HG02981 (cell line): Measurements from ENCODE around the gene SMAD6.
A peak's percentile ranks its signal among the peaks of the same experiment; 100 is the strongest.
"Not testable (repeated sequence)": the region's sequence is repeated elsewhere in the genome, so short reads cannot be mapped to it uniquely, and the experiment has no call there.

Source experiments
- ATAC-seq: cut with Tn5 transposase; IDR thresholded peaks from one replicate; pipeline ENCODE4 v1.9.1; 2021; ENCODE audit warnings: mild to moderate bottlenecking, moderate library complexity; ENCODE audit not compliant: unreplicated experiment

The SMAD6 gene

GRCh38 chr15:66819084-66819483, 117.0 kb downstream of the SMAD6 start:
- peak; percentile 84 for ATAC-seq

DNA sequence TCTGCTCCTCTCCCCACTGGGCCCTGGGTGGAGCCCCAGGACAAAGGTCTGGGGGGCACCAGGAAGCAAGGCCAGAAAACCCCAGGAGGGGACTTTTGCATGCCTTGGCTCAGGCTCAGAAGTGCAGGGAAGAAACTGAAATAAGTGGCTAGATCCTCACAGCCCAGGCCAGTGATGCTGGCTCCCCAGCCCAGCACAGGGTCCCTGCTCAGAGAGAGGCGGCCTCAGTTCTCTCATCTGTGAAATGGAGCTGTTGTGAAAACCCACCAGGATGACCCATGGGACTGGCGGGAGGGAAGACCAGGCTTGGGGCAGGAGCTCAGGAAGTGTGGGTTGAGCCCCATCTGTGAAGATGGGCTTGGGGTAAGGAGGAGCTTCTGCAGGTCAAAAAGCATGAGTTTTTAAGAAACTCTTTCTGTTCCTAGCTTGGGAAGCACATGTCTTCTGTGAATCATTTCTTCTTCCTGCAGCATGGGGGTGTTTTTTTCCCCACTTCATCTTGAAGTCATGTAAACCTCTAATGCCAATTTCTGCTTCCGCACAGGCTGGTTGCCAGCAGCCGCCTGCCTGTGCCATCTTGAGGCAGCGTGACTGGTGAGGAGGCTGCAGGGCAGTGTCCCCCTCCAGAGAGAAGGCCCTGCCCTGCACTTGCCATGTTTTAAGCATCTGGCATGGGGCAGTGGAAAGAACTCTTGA, 118.6 kb downstream of the SMAD6 start:
- no peak for ATAC-seq

DNA sequence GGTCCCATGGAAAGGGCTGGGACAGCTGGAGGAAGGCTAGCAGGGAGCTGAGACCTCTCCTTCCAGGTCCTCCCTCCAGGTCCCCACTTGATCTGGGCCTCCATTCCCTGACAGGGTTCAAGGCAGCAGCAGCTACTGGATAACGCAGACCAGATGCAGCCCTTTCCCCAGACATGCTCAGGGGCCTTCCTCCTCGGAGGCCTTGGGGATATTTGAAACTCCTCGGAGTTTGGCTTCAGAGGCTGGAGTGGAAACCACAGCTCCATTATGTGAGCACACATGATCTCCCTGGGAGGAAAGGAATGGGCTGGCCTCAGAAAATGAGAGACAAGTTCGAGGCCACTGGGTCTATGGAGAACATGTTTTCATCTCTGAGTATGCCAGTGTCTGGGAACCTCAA, 119.3 kb downstream of the SMAD6 start:
- no peak for ATAC-seq

GRCh38 chr15:66822114-66822513, 120.1 kb downstream of the SMAD6 start:
- ATAC-seq: no peak

DNA sequence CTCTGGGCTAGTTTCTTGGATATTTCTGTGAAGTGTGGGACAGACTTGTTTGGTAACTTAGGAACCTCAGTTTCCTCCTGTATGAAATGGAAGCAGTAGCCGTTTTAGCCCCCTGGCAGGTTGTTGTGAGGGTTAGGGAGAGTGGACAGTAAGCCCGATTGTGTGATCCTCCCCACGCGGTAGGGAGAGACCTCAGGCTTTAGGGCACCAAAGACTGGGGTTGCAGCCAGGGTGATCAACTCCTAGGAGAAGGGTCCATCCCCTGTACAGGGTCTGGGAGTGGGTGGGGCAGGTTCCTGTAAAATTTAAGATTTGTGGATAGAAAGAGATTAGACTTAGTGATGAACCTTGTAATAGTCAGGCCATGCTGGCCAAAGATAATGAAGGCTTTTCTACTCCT, 120.5 kb downstream of the SMAD6 start:
- no peak for ATAC-seq

DNA sequence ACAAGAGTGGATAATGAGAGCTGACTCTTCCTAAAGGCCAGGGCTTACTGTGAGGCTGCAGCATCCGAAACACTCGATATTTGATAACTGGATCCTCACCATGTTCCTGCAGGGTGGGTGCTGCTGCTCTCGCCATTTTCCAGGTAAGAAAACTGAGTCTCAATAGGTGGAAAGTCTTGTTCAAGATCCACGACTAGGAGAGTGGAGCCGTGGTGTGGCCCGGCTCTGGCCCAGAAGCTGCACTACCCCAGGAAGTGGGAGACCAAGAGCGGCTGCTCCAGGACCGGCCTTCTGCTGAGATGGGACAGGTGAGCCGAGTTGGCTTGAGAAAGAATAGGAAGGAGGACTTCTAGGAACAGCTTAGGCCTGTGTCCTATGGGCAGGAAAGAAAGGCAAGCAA, 121.6 kb downstream of the SMAD6 start:
- ATAC-seq: no peak

DNA sequence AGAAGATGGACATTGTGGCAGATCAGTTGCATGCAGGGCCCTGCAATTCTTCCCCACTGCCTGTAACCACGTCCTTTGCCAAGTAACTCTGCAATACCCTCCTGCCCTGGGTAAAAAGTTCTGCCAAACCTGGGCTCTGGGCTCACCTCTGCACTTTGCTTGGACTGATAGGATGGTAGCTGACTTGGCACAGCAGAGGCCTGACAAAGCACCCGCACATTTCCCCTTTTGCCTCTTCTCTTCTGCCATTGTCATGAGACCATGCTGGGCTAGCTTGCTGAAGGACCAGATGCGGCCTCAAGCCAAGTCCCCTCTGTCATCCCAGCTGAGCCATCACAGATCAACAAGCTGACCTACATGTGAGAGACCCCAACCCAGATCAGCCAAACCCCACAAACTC, 122.4 kb downstream of the SMAD6 start:
- ATAC-seq: no peak

DNA sequence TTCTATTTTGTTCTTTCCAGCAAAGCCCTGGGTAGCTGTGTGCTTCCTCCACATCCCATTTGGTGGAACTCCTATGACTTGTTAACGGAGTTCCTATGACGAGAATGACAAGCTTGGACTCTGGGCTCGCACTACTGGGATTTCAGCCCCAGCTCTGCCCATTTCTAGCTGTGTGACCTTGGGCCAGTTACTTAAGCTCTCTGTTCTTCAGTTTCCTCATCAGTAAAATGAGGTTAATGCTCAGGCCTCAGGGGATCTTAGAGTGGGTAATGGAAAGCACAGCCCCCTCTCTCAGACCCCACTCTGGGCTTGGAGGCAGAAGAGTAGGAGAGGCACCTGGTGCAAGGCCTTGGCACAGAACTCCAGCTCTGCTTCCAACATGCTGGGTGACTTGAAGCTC, 123.1 kb downstream of the SMAD6 start:
- ATAC-seq: no peak

GRCh38 chr15:66825731-66826130, 123.7 kb downstream of the SMAD6 start:
- no peak for ATAC-seq

DNA sequence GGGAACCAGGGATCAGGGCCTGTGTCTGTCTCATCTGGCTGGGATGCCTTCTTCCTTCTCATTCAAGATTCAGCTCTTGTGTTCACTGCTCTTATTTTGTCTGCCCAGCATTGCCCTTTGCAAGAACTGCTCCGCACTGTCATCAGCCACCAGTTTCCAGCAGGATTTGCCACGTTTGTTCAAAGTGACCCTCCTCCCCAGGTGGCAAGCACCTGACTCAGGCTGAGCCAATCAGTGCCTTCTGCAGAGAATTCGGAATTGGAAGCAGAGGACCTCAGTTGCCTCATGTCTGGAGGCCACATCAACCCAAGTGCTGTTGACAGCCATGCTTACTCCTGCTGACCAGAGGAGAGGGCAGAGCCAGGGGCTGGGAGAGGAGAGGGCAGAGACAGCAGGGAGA, 124.5 kb downstream of the SMAD6 start:
- ATAC-seq: no peak

DNA sequence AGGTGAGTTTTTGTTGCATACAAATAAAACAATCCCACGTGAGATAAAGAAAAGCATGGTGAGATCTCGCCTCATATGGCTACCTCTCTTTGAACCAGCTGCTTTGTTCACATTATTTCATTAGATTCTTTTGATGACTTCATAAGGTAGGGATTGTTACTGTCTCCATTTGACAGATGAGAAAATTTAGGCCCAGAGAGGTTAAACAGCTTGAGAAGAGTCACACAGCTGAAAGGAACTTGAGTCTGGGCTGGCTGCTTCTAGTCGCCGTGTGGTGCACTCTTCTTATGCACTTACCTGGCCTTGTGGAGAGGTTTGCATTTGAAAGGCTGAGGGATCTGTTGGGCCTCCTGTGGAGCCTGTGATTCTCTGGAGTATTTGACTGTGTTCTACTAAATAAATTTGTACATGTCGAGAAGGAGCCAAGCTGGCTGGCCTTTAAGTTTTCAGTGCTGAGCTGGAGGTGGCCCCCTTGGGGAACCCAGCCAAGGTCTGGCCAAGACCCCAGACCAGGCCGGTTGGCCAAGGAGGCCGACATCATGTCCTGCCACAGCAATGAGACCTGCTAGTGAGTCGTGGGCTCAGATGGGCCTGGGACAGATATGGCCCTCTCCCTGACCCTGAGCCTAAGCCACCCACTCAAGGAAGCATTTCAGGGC, 125.1 kb downstream of the SMAD6 start:
- no peak for ATAC-seq

DNA sequence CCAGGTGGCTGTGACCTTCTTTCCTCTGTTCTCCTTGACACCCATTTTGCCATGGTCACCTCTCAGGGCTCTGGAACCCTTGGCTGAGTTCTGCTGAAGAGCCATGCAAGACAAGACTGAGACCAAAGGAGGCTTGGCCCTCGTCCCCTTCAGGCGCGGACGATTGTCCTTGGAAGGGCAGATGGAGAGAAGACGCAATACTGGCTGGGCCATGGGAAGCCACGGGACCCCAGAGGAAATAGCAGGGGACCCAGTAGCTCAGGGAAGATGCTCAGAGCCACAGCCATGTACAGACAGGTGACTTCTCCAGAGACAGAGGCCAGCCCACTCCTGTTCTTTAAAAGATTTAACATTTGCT, 125.6 kb downstream of the SMAD6 start:
- no peak for ATAC-seq

DNA sequence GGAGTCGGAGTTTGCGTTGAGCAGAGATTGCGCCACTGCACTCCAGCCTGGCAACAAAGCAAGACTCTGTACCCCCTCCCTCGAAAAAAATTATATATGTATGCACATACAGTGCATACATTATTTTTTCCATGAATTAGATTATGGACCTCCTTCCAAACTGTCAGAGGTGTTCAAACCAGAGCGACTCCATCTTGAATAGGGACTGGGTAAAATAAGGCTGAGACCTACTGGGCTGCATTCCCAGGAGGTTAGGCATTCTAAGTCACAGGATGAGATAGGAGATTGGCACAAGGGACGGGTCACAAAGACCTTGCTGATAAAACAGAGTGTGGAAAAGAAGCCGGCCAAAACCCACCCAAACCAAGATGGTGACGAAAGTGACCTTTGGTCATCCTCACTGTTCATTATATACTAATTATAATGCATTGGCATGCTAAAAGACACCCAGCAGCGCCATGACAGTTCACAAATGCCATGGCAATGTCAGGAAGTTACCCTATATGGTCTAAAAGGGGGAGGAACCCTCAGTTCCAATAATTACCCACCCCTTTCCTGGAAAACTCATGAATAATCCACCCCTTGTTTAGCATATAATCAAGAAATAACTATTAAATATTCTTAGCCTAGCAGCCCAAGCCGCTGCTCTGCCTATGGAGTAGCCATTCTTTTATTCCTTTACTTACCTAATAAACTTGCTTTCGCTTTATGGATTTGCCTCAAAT, 126.9 kb downstream of the SMAD6 start:
- not testable (repeated sequence) for ATAC-seq

GRCh38 chr15:66829551-66830121, 127.6 kb downstream of the SMAD6 start:
- no peak for ATAC-seq

- ATAC-seq: no peak
Observed at GRCh38 chr15:66830358-66830757, 128.3 kb downstream of the SMAD6 start.

DNA sequence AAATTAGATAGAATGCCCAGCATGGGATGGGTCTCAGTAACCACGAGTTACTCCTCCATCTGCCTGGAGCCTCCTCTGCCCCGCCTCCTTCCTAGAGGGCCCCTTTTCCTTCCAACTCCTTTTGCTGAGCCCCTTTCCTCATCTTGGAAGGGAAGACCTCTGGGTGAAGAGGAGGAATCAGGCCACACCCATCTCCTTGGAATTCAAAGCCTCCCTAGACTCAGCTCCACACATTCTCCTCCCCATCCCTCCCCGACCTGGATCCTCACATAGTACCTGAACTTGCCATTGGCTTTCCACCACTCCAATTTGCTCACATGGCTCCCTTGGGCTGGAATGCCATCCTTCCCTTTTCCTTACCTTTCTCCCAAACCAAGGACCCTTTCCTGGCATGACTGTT, 128.8 kb downstream of the SMAD6 start:
- ATAC-seq: no peak

GRCh38 chr15:66831289-66831688, 129.3 kb downstream of the SMAD6 start:
- ATAC-seq: no peak

GRCh38 chr15:66831801-66832390, 129.9 kb downstream of the SMAD6 start:
- ATAC-seq: no peak
